Measurements from ENCODE around the gene NUP153.
"Not testable (repeated sequence)": the region's sequence is repeated elsewhere in the genome, so short reads cannot be mapped to it uniquely, and the experiment has no call there.

Gene NUP153

DNA sequence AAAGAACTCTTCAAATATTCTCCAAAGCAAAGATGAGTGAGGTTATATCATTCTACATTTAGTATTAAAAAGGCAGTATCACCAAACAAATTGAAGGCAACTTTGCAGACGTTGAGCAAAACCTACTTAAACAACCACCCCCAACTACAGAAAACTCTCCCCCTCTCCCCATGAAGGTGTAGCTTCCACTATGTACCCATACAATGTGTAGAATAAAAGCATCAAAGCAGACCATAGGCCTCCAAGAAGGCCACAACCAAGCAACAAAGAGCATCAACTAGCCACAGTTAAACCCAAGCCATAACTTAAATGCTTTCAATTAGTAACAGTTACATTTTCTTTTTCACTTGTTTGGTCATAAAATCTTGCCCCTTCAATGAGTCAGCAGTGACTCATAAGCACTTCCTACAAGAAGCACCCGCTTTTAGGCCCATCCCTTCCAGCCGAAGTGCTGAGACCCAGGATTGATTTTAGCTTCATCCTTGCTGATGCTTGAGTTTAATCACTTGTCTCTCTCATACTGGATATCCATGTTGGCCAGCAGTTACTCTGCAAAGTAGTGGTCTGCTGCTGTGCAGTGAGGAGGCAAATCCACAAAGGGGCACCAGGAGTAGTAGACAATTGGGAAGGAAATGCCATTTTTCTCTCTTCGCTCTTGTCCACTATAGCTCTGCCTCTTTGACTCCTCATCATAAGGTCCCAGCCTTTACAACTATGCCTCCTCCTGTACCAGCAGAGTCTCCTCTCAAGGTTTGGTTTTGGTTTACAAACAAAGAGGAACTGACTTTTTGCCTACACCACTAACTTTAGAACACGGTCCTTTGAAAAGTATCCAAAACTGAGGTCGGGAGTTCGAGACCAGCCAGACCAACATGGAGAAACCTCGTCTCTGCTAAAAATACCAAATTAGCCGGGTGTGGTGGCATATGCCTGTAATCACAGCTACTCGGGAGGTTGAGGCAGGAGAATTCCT, 8.4 kb upstream of the NUP153 start:
- in situ Hi-C loops (cut with MboI; ENCODE audit: low sequenced_read_pairs): no loop called here

DNA sequence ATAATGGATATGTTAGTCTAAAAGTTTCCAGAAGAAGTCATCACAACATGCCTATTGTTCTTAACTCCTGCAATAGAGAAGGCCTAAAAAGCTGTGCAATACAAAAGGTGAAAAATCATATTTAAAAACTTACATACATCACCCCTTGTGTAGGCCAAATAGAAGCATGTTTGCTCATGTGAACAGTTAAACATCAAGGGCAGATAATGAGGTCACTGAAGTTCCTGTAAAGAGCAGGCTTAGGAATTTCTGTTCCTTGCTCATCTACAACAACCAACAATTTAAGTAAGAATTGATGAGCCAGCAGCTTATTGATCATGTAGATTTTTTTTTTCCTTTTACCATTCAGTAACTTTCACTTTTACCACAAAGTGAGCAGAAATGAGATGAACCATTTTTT, 7.5 kb upstream of the NUP153 start:
- in situ Hi-C loops (cut with MboI; ENCODE audit: low sequenced_read_pairs): no loop called here

DNA sequence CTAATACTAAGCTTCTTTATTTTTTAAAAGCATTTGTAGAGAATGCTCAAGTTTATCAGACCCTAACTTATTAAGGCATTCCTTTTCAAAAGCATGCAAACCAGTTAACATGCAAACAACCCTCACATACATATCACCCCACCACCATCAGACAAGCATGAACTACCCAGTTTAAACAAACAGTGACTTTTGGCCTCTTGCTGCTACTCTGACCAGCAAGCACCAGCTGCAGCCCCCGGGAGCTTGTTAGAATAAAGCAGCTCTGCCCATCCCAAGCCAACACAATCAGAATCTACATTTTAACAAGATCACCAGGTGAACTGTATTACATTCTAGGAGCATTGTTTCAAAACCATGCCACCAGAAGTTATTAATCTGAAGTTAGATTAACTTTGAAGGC, 5.9 kb upstream of the NUP153 start:
- in situ Hi-C loops (cut with MboI; ENCODE audit: low sequenced_read_pairs): no loop called here

DNA sequence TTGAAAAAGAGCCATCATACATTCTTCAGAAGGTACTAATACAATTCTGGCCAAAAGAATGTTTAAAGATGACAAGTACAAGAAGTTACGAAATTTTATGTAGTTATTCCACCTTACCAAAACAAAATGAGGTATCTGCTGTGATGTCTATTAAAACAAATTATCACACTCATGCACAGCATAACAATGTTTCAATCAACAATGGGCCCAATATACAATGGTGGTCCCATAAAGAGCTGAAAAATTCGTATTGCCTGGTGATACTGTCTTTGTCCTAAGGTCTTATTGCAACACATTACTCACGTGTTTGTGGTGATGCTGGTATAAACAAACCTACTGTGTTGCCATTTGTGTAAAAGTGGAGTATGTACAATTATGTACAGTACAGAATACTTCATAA, 3.6 kb upstream of the NUP153 start:
- in situ Hi-C loops (cut with MboI; ENCODE audit: low sequenced_read_pairs): no loop called here

DNA sequence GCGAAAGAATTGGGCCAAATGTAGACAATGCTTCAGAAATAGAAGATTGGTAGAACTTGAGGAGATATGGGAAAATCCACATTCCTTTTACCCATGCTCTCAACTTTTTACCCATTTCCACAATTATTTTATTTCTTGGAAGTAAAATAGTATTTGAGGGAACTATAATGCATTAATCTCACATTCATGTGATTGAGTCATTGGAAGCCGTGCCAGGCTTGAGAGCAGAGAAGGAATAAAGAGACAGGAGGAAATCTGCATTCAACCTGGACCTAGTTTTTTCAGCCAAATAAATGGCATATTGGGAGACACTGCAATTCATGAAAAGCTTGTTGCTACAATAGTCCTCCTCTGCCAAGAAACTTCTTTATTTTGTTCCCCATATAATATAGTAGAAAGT, 2.8 kb upstream of the NUP153 start:
- in situ Hi-C loops (cut with MboI; ENCODE audit: low sequenced_read_pairs): no loop called here

DNA sequence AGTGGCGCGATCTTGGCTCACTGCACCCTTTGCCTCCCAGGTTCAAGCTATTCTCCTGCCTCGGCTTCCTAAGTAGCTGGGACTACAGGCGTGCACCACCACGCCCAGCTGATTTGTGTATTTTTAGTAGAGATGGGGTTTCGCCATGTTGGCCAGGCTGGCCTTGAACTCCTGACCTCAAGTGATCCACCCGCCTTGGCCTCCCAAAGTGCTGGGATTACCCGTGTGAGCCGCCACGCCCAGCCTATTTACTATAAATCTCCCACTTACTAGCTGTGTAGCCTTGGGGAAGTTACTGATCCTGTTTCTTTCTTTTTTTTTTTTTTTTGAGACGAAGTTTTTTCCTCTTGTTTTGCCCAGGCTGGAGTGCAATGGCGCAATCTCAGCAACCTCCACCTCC, 1.3 kb upstream of the NUP153 start:
- in situ Hi-C loops (cut with MboI; ENCODE audit: low sequenced_read_pairs): not testable (repeated sequence)

DNA sequence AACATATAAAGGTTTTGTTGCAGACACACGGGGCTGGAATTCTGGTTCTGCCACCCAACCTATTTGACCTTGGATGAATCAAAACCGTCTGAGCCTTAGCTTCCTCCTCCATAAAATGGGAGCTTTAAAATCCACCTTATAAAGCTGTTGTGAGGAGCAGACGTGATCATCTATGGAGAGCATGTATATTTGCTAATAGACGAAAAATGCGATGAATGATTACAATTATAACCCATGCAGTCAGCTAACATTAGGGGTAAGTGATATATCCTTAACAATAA, 586 bp upstream of the NUP153 start:
- in situ Hi-C loops (cut with MboI; ENCODE audit: low sequenced_read_pairs): no loop called here

DNA sequence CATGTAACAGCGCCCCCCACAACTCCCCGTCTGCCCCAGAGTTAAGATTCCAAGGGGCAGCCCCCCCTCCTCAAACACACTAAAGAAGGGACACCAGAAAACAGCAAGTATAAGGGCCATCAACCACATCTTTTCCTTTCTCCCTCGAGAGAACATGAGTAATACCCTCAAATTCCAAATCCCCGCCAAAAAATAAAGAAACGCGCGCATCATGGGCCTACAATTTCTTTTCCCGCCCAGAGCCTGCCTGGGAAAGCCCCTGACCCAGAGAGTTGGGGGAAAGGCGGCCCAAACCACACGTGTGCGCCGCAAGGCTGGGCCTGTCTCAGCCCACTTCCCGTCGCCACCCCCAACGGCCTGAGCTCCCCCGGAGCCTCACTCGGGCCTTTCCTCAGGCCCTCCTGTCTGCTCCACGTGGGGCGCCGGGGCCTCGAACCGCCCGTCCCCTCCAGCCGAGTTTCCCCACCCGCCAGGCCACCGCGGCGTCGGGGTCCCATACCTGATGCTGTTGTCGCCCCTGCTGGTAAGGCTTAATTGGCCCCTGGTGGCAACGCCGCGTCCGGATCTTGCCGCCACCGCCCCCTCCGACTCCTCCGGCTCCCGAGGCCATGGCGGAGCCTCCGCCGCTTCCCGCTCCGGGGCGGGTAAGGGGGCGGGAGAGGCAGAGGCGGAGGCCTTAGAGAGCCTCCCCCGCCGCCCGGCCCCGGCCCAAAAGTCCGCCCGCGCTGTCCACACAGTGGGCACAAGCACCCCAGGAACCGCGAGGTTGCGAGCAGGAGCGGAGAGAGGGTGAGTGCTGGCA, 746 bp downstream of the NUP153 start:
- in situ Hi-C loops (cut with MboI; ENCODE audit: low sequenced_read_pairs): no loop called here

DNA sequence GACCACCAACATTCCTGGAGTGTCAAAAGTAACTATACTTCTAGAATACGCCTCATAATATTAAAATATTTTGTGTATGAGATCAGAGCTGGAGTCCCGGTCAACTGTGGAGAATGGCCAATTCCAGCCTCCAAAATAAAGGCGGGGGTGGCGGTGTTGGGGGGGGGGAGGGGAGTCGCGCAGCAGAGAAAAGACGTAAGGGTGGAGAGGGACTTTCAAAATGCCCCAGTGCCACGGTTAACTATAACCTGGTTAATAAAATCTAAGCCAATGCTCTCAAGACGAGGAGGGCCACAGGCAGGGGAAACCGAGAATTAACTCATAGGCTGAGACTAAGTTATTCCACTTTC, 1.3 kb downstream of the NUP153 start:
- in situ Hi-C loops (cut with MboI; ENCODE audit: low sequenced_read_pairs): no loop called here

DNA sequence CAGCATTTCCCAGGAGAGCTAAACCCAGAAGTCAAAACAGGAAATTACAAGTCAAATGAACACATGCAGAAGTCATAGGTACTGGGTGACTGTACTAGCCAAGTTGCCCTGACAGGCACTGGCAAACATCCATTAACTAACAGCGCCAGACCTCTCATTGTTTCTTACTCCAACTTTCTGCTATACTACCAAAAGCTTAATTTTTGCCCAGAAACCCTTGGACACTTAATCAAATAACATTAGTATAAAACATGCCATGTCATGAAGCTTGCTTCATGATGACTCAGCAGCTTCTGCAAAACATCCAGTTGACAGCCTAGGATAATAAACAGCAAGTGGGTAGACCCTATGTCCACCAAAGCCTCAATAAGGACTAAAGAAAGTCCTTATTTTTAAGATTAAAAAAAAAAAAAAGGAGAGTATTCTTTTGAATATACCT, 3.5 kb downstream of the NUP153 start:
- in situ Hi-C loops (cut with MboI; ENCODE audit: low sequenced_read_pairs): no loop called here

DNA sequence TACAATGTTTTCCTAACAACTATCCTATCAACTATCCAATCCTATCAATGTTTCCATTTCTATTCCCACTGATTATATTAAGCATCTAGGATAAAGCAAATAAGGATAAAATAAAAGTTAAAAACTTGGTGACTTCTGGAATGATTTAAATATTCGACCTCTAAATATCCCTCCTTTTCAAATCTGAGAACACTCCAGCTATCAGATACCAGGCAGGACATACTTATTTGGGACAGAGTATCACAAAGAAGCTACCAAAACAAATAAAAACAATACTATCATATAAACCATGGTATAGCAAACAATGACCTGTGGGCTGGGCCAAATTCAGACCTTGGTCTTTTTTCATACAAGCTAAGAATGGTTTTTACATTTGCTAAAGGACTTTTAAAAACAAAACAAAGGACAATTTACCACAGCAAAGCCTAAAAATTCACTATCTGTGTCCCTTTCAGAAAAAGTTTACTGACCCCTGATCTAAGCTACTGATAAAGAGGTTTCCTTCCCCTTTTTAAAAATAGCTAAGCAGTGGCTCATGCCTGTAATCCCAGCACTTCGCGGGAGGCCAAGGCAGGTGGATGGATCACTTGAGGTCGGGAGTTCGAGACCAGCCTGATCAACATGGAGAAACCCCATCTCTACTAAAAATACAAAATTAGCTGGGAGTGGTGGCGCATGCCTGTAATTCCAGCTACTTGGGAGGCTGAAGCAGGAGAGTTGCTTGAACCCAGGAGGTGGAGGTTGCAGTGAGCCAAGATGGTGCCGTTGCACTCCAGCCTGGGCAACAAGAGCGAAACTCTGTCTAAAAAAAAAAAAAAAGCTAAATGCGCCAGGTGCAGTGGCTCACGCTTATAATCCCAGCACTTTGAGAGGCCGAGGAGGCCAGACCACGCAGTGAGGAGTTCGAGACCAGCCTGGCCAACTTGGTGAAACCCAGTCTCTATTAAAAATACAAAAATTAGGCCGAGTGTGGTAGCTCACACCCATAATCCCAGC, 6.0 kb downstream of the NUP153 start:
- in situ Hi-C loops (cut with MboI; ENCODE audit: low sequenced_read_pairs): no loop called here

DNA sequence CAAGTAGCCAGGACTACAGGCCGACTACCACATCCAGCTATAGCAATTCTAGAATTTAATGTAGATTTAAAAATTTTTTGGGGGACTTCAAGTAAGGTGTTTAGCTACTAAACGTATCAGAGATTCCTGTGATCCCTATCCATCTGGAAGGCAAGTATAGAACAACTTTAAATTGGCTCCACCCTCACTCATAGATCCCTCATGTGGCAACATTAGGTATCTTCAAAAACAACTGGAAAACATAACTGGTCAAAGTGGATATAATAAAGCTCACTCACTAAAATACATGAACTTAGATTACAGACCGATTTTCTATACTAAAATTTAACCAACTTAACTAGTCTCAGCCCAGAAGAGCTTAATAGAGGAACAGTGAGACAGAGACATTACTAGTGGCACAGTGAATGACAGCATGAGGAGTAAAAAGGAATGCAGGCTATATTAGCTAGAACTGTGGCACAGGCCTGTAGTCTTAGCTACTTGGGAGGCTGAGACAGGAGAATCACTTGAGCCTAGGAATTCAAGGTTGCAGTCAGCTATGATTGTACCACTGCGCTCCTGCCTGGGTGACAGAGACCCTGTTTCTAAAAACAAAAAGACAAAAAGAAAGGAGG, 14.7 kb downstream of the NUP153 start:
- in situ Hi-C loops (cut with MboI; ENCODE audit: low sequenced_read_pairs): no loop called here

DNA sequence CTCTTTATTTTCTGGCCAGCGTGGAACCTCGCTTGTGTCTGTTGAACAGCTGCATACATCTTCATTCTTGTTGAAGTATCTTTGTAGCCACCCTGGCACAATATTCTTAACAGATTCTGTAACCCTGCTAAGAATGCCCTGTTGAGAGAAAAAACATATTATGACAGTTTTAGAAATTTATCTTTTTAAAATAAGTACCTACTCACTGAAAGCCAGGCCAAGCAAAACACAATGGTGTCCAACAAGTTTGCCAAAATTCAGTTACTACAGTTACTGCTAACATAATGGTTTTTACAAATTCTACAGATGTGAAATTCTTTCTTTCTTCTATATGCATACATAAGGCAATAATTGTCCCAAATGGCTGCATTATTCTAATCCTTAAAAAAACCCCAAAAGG, 18.2 kb downstream of the NUP153 start:
- in situ Hi-C loops (cut with MboI; ENCODE audit: low sequenced_read_pairs): no loop called here

DNA sequence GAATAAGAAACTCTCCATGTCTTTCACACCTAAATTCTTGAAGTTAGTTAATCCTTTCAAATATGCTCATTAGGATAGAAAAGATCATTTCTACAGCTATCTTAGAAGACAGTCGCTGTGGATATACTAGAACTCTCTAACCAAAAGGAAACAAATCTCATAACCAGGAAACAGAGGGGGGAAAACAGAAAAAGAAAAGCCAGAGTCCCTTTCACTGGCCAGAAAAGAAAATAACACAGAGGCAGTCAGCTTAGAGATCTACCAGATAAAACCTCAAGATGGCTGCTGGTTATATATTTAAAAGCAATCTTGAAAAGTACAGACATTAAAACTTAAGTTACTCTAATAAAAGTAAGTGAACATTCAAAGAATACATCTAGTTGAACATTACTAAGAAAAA, 19.6 kb downstream of the NUP153 start:
- in situ Hi-C loops (cut with MboI; ENCODE audit: low sequenced_read_pairs): no loop called here

DNA sequence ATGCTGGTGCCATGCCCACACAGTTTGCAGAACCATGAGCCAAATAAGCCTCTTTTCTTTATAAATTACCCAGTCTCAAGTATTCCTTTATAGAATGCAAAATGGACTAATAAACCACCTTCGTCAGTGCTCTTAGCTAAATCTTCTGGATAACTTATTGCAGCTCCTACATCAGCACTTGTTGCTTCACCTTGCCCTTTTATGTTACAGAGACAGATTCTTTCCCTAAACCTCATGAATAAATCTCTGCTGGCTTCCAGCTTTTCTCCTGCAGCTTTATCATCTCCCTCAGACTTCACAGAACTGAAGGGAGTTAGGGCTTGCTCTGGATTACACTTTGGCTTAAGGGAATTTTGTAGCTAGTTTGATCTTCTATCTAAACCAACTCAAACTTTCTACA, 22.6 kb downstream of the NUP153 start:
- in situ Hi-C loops (cut with MboI; ENCODE audit: low sequenced_read_pairs): no loop called here

DNA sequence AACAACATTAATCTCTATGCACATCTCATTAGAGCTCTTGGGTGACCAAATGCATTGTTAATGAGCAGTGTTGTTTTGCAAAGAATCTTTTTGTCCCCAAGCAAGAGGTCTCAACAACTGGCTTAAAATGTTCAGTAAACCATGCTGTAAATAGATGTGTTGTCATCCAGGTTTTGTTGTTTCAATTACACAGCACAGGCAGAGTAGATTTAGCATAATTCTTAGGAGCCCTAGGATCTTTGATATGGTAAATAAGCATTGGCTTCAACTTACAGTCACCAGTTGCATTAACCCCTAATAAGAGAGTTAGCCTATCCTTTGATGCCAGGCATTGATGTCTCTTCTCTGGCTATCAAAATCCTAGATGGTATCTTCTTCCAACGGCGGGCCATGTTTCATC, 23.3 kb downstream of the NUP153 start:
- in situ Hi-C loops (cut with MboI; ENCODE audit: low sequenced_read_pairs): no loop called here

DNA sequence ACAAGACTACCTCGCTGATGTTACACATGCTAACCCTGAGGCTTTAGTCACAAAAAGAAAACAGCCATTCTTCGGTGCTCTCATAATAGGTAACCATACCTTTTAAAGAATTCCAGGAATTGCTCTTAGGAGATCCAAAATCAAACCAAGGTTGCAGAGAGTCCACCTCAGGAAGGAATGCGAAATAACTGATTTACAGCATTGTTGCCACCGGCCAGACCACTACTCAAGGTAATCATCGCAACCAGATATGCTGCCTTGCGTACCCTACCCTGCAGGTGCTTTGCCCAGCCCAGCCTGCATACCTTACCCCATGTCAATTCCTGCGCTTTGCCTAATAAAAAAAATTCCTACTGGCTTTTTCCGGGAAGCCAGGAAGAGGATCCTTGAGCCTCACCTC, 27.0 kb downstream of the NUP153 start:
- in situ Hi-C loops (cut with MboI; ENCODE audit: low sequenced_read_pairs): no loop called here

DNA sequence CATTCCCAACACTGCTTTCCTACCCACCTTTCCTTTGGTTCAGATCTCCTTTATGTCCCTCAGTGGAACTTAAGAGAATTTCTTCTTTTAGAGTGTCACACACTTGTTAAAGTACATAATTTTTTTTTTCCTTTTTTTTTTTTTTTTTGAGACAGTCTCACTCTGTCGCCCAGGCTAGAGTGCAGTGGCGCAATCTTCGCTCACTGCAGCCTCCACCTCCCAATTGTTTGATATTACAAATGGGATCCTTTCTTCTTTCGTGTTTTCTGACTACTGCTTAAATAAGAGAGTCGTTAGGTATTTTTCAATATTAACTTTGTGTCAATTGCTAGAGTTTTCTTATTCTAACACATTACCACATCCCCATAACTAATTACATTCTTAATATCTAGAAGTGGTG, 29.1 kb downstream of the NUP153 start:
- in situ Hi-C loops (cut with MboI; ENCODE audit: low sequenced_read_pairs): no loop called here

DNA sequence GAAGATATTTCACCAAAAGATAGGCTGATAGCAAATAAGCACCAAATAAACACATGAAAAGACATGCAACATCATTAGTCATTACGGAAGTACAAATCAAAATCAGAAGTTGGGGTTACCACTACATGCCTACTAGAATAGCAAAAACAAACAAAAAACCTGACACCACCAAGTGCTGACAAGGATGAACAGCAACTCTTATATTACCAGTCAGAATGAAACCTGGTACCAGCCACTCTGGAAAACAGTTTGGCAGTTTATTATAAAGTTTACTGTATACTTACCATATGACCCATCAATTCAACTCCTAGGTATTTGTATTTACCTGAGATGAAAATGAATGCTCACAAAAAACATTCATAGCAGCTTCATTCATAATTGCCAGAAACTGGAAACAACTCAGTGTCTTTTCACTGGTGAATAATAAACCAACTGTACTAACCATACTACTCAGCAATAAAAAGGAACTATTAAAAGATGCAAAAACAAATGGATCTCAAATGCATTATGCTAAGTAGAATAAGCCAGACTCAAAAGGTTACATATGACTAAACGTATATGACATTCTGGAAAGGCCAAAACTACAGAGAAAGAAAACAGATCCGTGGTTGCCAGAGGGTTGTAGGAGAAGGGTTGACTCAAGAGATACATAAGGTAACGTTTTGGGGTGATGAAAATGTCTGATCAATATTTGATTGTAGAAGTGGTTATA, 33.0 kb downstream of the NUP153 start:
- in situ Hi-C loops (cut with MboI; ENCODE audit: low sequenced_read_pairs): no loop called here

DNA sequence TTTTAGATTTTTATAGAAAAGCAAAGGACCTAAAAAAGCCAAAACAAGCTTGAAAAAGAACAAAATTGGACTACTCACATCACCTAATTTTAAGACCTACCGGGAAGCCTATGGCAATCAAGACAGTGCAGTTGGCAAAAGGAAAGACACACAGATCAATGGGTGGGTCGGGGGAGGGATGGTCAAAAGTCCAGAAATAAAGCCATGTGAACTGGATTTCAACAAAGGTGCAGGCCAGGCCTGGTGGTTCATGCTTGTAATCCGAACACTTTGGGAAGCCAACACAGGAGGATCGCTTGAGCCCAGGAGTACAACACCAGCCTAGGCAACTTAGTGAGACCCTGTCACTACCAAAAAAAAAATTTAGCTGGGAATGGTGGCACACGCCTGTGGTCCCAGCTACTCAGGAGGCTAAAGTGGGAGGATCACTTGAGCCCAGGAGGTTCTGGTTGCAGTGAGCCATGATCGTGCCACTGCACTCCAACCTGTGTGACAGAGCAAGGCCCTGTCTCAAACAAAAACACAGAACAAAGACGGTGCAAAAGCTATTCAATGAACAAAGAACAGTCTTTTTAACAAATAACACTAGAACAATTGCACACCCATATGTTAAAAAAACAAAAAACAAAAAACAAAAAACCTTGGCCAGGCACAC, 34.5 kb downstream of the NUP153 start:
- in situ Hi-C loops (cut with MboI; ENCODE audit: low sequenced_read_pairs): no loop called here

Data from hTERT RPE-1 (cell line).